SK-N-SH (cell line): Measurements from ENCODE around the gene PRPF18.

ENCODE experiments used
- CTCF ChIP-seq: fragments of 200-600 bp; sonication (generic); IDR thresholded peaks from 2 replicates; pipeline ENCODE4 v1.6.1; 2017; ENCODE audit warnings: antibody characterized with exemption, mild to moderate bottlenecking, moderate library complexity
- ELF1 ChIP-seq: IDR thresholded peaks from 2 replicates; pipeline ENCODE4 v1.4.0; 2012
- GABPA ChIP-seq: IDR thresholded peaks from 2 replicates; pipeline ENCODE4 v1.4.0; 2012; ENCODE audit warnings: low read depth, mild to moderate bottlenecking
- JUND ChIP-seq: IDR thresholded peaks from 2 replicates; pipeline ENCODE4 v1.4.0; 2012
- MAX ChIP-seq: IDR thresholded peaks from 2 replicates; pipeline ENCODE4 v1.4.0; 2012; ENCODE audit warnings: low read depth
- NFIC ChIP-seq: IDR thresholded peaks from 2 replicates; pipeline ENCODE4 v1.4.0; 2012; ENCODE audit warnings: borderline replicate concordance
- RAD21 ChIP-seq: IDR thresholded peaks from 2 replicates; pipeline ENCODE4 v1.6.1; 2012; ENCODE audit warnings: mild to moderate bottlenecking, low read length
- REST ChIP-seq: IDR thresholded peaks from 2 replicates; pipeline ENCODE4 v1.6.1; 2012; ENCODE audit warnings: mild to moderate bottlenecking, low read depth, low read length, moderate library complexity
- SMC3 ChIP-seq: IDR thresholded peaks from 2 replicates; pipeline ENCODE4 v1.6.1; 2012; ENCODE audit warnings: low read depth, low read length, improper control_type of control experiment
- USF2 ChIP-seq: fragments of 150-350 bp; IDR thresholded peaks from 2 replicates; pipeline ENCODE4 v1.6.1; 2017; ENCODE audit warnings: antibody characterized with exemption, low read length, low read depth, borderline replicate concordance

GRCh38 chr10:13651969-13652720 lies 65.4 kb downstream of the PRPF18 start:
- no peak for TF ChIP-seq SMC3
- TF ChIP-seq CTCF: no peak
- no peak for TF ChIP-seq MAX
- no peak for TF ChIP-seq JUND
- TF ChIP-seq ELF1: no peak
- no peak for TF ChIP-seq REST
- TF ChIP-seq RAD21: no peak
- no peak for TF ChIP-seq NFIC
- TF ChIP-seq USF2: no peak
- no peak for TF ChIP-seq GABPA
